Hematopoietic multipotent progenitor cell treated with erythropoietin and hydrocortisone succinate and interleukin-3 and kit ligand, for 6 days (in vitro differentiated cells): ENCODE measurements around the gene MYOF.
"Not testable (repeated sequence)": the region's sequence is repeated elsewhere in the genome, so short reads cannot be mapped to it uniquely, and the experiment has no call there.

ENCODE experiments used
- DNase-seq: peaks from one replicate; pipeline ENCODE4 v3.0.0-alpha.2; 2015

The MYOF gene

GRCh38 chr10:93454736-93455135 lies 27.4 kb downstream of the MYOF start:
- DNase-seq: no peak

GRCh38 chr10:93454146-93454545 lies 28.0 kb downstream of the MYOF start:
- no peak for DNase-seq

GRCh38 chr10:93452143-93452542 lies 30.0 kb downstream of the MYOF start:
- DNase-seq: no peak

GRCh38 chr10:93451244-93451947 lies 30.7 kb downstream of the MYOF start:
- DNase-seq: no peak

- no peak for DNase-seq
Measured at GRCh38 chr10:93447970-93448369, 34.2 kb downstream of the MYOF start.

GRCh38 chr10:93447019-93447418 lies 35.1 kb downstream of the MYOF start:
- DNase-seq: no peak

- no peak for DNase-seq
Measured at GRCh38 chr10:93445978-93446720, 36.0 kb downstream of the MYOF start.

- no peak for DNase-seq
Measured at GRCh38 chr10:93445097-93445960, 36.8 kb downstream of the MYOF start.

- DNase-seq: no peak
Measured at GRCh38 chr10:93443481-93443880, 38.7 kb downstream of the MYOF start.

- not testable (repeated sequence) for DNase-seq
Measured at GRCh38 chr10:93442721-93443120, 39.4 kb downstream of the MYOF start.

- peak; percentile 39 for DNase-seq
Measured at GRCh38 chr10:93440591-93441091, 41.5 kb downstream of the MYOF start.

- no peak for DNase-seq
Measured at GRCh38 chr10:93438613-93439253, 43.4 kb downstream of the MYOF start.

GRCh38 chr10:93437946-93438612 lies 44.1 kb downstream of the MYOF start:
- no peak for DNase-seq

- DNase-seq: peak; percentile 19
Measured at GRCh38 chr10:93437086-93437945, 44.8 kb downstream of the MYOF start.

GRCh38 chr10:93436591-93437085 lies 45.5 kb downstream of the MYOF start:
- no peak for DNase-seq

GRCh38 chr10:93435621-93436397 lies 46.3 kb downstream of the MYOF start:
- DNase-seq: no peak

- DNase-seq: no peak
Measured at GRCh38 chr10:93434991-93435491, 47.1 kb downstream of the MYOF start.

- no peak for DNase-seq
Measured at GRCh38 chr10:93431361-93431760, 50.8 kb downstream of the MYOF start.

GRCh38 chr10:93425861-93426260 lies 56.3 kb downstream of the MYOF start:
- no peak for DNase-seq

- DNase-seq: no peak
Measured at GRCh38 chr10:93422118-93422517, 60.0 kb downstream of the MYOF start.
